Upper lobe of right lung (tissue), 1 donor: ENCODE measurements around the gene MCM7. TPM values are rescaled to one million over a fixed set of nuclear protein-coding genes. Genes with fewer than 3 reads are reported as not detected.

Source experiments
- ATAC-seq: fragments of 200-7000 bp; cut with Tn5 transposase; one replicate; pipeline ENCODE4 v1.9.1; 2020; ENCODE audit warnings: mild to moderate bottlenecking, moderate library complexity
- DNase-seq: peaks from one replicate; pipeline ENCODE4 v3.0.0-alpha.2; 2020
- H3K27ac ChIP-seq: fragments of 200-600 bp; one replicate; pipeline ENCODE4 v1.8.0; 2022
- H3K27me3 ChIP-seq: fragments of 200-600 bp; one replicate; pipeline ENCODE4 v1.8.0; 2022; ENCODE audit warnings: mild to moderate bottlenecking
- H3K36me3 ChIP-seq: fragments of 200-600 bp; one replicate; pipeline ENCODE4 v1.8.0; 2022
- H3K4me1 ChIP-seq: fragments of 200-600 bp; one replicate; pipeline ENCODE4 v1.8.0; 2022
- H3K4me3 ChIP-seq: fragments of 200-600 bp; one replicate; pipeline ENCODE4 v1.8.0; 2022; ENCODE audit warnings: mild to moderate bottlenecking
- H3K9me3 ChIP-seq: fragments of 200-600 bp; one replicate; pipeline ENCODE4 v1.8.0; 2022
- intact Hi-C: fragments of 100-400 bp; cut with DNase I; formaldehyde crosslinking; loops from one replicate; pipeline ENCODE4 v1.11.0; 2022
- microRNA-seq: library from miRNA; unstranded; fragments of <30 nt; microRNA quantifications from one replicate; pipeline ENCODE4 v1.2.0, GENCODE V29; 2020; ENCODE audit warnings: borderline microRNAs expressed
- total RNA-seq: library from RNA; stranded (reverse); fragmentation: NEBNext Ultra II Directional; extraction: Animal tissue kit (Norgen Biotek cat#: 25700); gene quantifications from one replicate; pipeline ENCODE4 v1.2.1, GENCODE V29; 2021
- TF ChIP-seq, protein P1 (sequence below): fragments of 200-600 bp; IDR thresholded peaks from one replicate; pipeline ENCODE4 v1.8.0; 2022; ENCODE audit warnings: antibody characterized with exemption
- donor health status: DM: no; HTN: yes; CAD: no; lungs with severe emphysema.

The MCM7 gene
- total RNA-seq, 1 donor from 2014 or later, result 48.7 TPM

DNA sequence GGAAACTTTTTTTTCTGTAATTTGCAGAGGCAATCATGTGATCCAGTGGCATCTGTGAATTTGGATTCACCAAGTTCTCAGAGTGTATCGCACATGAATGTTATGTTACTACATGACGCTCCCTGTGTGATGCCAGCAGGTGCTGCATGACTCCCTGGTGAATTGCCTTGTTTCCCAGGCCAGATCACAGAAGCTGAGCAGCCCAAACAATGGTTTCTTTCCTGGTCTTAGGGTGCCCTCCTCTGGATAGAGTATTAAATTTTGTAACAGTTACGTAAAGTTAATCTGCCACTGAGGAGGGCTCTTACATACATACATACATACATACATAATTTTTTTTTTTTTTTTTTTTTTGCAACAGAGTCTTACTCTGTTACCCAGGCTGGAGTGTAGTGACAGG is 48.0 kb downstream of the MCM7 start:
- peaks cover 7% of the 10 kb centered on the region for H3K4me1 ChIP-seq
- H3K36me3 ChIP-seq, result peaks cover 16% of the 10 kb centered on the region
- H3K27me3 ChIP-seq, result no peaks in the 10 kb centered on the region
- peak; percentile 70 for ATAC-seq
- intact Hi-C loops, result no loop called here
- H3K27ac ChIP-seq, result no peak overlapping the region
- no peak overlapping the region for H3K4me3 ChIP-seq
- TF ChIP-seq, protein P1, sequence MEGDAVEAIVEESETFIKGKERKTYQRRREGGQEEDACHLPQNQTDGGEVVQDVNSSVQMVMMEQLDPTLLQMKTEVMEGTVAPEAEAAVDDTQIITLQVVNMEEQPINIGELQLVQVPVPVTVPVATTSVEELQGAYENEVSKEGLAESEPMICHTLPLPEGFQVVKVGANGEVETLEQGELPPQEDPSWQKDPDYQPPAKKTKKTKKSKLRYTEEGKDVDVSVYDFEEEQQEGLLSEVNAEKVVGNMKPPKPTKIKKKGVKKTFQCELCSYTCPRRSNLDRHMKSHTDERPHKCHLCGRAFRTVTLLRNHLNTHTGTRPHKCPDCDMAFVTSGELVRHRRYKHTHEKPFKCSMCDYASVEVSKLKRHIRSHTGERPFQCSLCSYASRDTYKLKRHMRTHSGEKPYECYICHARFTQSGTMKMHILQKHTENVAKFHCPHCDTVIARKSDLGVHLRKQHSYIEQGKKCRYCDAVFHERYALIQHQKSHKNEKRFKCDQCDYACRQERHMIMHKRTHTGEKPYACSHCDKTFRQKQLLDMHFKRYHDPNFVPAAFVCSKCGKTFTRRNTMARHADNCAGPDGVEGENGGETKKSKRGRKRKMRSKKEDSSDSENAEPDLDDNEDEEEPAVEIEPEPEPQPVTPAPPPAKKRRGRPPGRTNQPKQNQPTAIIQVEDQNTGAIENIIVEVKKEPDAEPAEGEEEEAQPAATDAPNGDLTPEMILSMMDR, result peak; percentile 34
- no peaks in the 10 kb centered on the region for H3K9me3 ChIP-seq
- no peak for DNase-seq

DNA sequence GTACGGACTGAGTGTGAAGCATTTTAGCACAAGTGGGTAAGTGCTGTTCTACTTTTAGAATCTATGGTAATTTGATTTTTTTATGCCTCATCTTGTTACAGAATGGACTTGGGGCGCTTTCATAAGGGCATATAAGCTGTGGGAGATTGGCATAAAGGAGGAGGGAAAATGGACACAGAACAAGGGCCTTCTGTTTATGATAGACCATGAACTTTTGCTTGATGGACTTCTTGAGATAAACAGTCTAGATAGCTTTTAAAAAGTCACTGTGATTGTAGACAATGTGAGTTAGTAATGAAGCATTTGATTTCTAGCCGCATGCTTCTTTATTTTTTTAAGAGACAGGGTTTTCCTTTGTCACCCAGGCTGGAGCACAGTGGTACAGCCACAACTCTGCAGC is 49.6 kb downstream of the MCM7 start:
- ATAC-seq, result no peak
- no peak for DNase-seq
- TF ChIP-seq, protein P1, result no peak
- intact Hi-C loops, result no loop called here
- Histone ChIP-seq H3K4me3 (no peak overlapping the region), H3K27me3 (no peaks in the 10 kb centered on the region), H3K27ac (no peak overlapping the region), H3K9me3 (no peaks in the 10 kb centered on the region), H3K36me3 (no peaks in the 10 kb centered on the region), H3K4me1 (peaks cover 7% of the 10 kb centered on the region)

DNA sequence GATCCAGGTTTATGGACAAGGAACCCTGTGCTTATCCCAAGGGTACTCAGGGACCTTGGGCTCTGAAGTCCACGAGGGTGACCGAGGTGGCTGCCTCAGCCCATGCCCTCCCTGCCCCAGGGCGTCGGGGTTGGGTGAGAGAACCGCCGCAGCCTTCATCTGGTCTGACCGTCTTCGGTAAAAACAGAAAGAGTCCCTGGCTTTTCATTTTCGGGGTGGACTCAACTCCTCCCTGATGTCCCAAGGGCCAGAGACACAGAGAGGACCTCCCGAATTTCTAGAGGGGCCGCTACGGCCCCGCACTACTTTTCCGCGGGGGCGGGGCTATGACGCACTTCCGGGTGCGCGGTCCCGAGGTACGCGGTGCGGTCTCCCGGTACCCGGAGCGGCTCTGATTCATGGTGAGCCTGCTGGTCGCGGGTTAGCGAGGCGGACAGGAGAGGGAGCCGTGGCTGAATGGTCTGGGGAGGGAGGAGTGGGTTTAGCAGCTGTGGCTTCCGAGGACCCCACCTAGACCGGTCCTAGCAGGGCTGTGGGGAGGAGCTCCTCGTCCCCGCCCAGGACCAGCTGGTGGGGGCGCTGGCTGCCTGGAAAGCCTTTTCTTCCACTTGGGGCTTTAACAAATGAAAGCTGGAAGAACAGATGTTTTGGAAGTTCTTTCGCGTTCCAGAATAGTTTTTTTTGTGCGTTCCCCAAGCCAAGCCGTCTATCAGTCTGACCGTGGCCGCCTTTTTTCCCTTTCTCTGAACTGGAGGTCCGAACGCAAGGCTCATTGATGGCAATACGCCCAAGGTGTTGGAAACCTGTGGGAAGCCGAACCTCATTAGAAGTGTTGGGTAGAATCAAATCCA is 51.5 kb downstream of the MCM7 start, which contains the start of gene ZSCAN21:
TSS of gene ZSCAN21 (plus strand) at position 334 of the 851 bp plus-strand sequence. CDS start 7,233 bp downstream, outside the sequence.
- peaks cover 7% of the 10 kb centered on the region for H3K4me1 ChIP-seq
- peak within 1 kb of the TSS; percentile 96 for H3K27ac ChIP-seq
- DNase-seq (peak; percentile 93), ATAC-seq (peak; percentile 98)
- no peaks in the 10 kb centered on the region for H3K27me3 ChIP-seq
- TF ChIP-seq, protein P1, result peak; percentile 24
- H3K36me3 ChIP-seq, result no peaks in the 10 kb centered on the region
- H3K9me3 ChIP-seq, result no peaks in the 10 kb centered on the region
- peak within 1 kb of the TSS; percentile 86 for H3K4me3 ChIP-seq
- intact Hi-C loops, result no loop called here

DNA sequence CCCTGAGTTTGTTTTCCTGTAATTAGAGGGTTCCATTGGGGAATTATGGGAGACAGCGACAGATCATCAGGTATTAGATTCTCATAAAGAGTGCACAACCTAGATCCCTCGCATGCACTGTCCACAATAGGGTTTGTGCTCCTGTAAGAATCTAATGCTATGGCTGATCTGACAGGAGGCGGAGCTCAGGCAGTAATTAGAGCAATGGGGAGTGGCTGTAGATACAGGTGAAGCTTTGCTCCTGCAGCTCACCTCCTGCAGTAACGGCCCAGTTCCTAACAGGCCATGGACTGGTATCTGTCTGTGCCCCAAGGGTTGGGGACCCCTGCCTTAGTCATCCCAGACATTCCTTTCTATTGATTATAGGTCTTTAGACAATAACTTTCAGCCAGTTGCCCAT is 52.5 kb downstream of the MCM7 start:
- ATAC-seq (no peak), DNase-seq (no peak)
- H3K4me1 ChIP-seq, result peaks cover 7% of the 10 kb centered on the region
- no peaks in the 10 kb centered on the region for H3K36me3 ChIP-seq
- no peaks in the 10 kb centered on the region for H3K9me3 ChIP-seq
- no peaks in the 10 kb centered on the region for H3K27me3 ChIP-seq
- intact Hi-C loops, result no loop called here
- H3K27ac ChIP-seq, result no peak overlapping the region
- no peak overlapping the region for H3K4me3 ChIP-seq
- TF ChIP-seq, protein P1, result no peak

DNA sequence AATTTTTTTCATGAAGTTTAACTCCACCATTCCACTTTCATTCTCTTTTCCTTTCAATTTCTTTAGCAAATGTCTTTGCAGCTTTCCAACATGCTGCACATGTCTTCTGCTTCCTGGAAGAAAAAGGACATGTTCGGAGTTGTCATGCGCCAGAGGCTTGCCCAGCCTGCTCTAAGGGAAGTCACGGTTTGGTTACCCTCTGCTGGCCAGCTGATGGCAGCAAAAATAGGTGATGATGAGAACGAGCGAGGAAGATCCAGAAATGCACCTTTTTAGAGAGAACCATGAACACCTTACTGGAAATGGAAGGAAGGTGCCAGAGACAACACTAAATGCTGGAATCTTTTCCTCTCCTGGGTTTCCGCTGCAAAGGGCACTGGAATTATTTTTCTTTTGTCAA is 56.5 kb downstream of the MCM7 start:
- DNase-seq, result no peak
- intact Hi-C loops, result no loop called here

More for the DNA sequence above, 56.5 kb downstream of the MCM7 start:
- Histone ChIP-seq H3K9me3 (no peaks in the 10 kb centered on the region), H3K4me3 (no peak overlapping the region), H3K27me3 (no peaks in the 10 kb centered on the region), H3K27ac (no peak overlapping the region), H3K4me1 (no peaks in the 10 kb centered on the region), H3K36me3 (no peaks in the 10 kb centered on the region)
- TF ChIP-seq, protein P1, result no peak
- peak; percentile 49 for ATAC-seq

Small RNA genes within 50 kb of the gene (microRNA-seq; reads per million reads assigned to microRNA genes)
- 940 reads per million, percentile 85 among the genes with 10 or more reads in this experiment for gene MIR106B
- 391 reads per million, percentile 79 among the genes with 10 or more reads in this experiment for gene MIR25
- gene MIR93, result 1,372 reads per million, percentile 86 among the genes with 10 or more reads in this experiment

Other genes with a start within 250 kb of the MCM7 start
- gene OR2AE1, start 224.4 kb downstream of the MCM7 start, total RNA-seq, result not detected
- 32.6 TPM for gene TRIM4, start 181.9 kb downstream of the MCM7 start, total RNA-seq
- not detected for gene GJC3, start 171.8 kb downstream of the MCM7 start, total RNA-seq
- gene AZGP1, start 125.4 kb downstream of the MCM7 start, total RNA-seq, result 87.7 TPM
- 57.5 TPM for gene ZKSCAN1, start 85.8 kb downstream of the MCM7 start, total RNA-seq
- gene ZSCAN21, start 51.6 kb downstream of the MCM7 start, total RNA-seq, result 10.0 TPM
- gene ZNF3, start 19.7 kb downstream of the MCM7 start, total RNA-seq, result 22.4 TPM
- 69.5 TPM for gene COPS6, start 12.4 kb downstream of the MCM7 start, total RNA-seq
- 16.8 TPM for gene AP4M1, start 246 bp upstream of the MCM7 start, total RNA-seq
- gene TAF6, start 18.0 kb upstream of the MCM7 start, total RNA-seq, result 34.9 TPM
- gene CNPY4, start 18.2 kb upstream of the MCM7 start, total RNA-seq, result 9.8 TPM
- gene MBLAC1, start 25.6 kb upstream of the MCM7 start, total RNA-seq, result 3.0 TPM
- gene LAMTOR4, start 47.5 kb upstream of the MCM7 start, total RNA-seq, result 105 TPM
- gene TRAPPC14, start 57.3 kb upstream of the MCM7 start, total RNA-seq, result 19.7 TPM
- 4.4 TPM for gene GAL3ST4, start 67.2 kb upstream of the MCM7 start, total RNA-seq
- 0.49 TPM for gene GPC2, start 76.0 kb upstream of the MCM7 start, total RNA-seq
- 2.3 TPM for gene STAG3, start 76.5 kb upstream of the MCM7 start, total RNA-seq
- 1.4 TPM for gene PVRIG, start 118.6 kb upstream of the MCM7 start, total RNA-seq
- gene SPDYE3, start 206.3 kb upstream of the MCM7 start, total RNA-seq, result not detected